Measurements from ENCODE around the gene CFAP68. TPM values are rescaled to one million over a fixed set of nuclear protein-coding genes. Genes with fewer than 3 reads are reported as not detected.

CFAP68 gene
- total RNA-seq, 4 donors from 2014 or later, result 12.7 to 28.8 (median 17.7) TPM

- no peak for DNase-seq
- Histone ChIP-seq H3K27ac (peak overlapping the region; percentile 80 to 96 (median 94)), H3K9me3 (no peaks in the 10 kb centered on the region), H3K36me3 (peaks cover 0 to 12% (median 0%) of the 10 kb centered on the region in 3 donors), H3K27me3 (peaks cover 0 to 16% (median 0%) of the 10 kb centered on the region in 4 donors), H3K4me3 (peak overlapping the region; percentile 8 to 68 (median 50)), H3K4me1 (peaks cover 11 to 60% (median 21%) of the 10 kb centered on the region in 3 donors)
- 51 to 59% methylated on average over 6 to 8 of the region's 9 CpGs for WGBS, 2 donors
- TF ChIP-seq CTCF (IDR thresholded peaks at IDR 0.05), result no peak
- no peak for TF ChIP-seq POLR2A (IDR thresholded peaks at IDR 0.05)
- intact Hi-C loops (cut with DNase I), result no loop called here
These were observed 31.6 kb downstream of the CFAP68 start for GRCh38 chr11:111910676-111911562.

GRCh38 chr11:111911563-111912401, 32.4 kb downstream of the CFAP68 start, which contains the start of gene CRYAB:
Gene CRYAB, minus strand, starts transcription at chr11:111911770. Its CDS starts 46 bp downstream, at chr11:111911724.
- no peak for DNase-seq
- peaks cover 0 to 16% (median 0%) of the 10 kb centered on the region in 4 donors for H3K27me3 ChIP-seq
- peaks cover 0 to 12% (median 0%) of the 10 kb centered on the region in 3 donors for H3K36me3 ChIP-seq
- intact Hi-C loops (cut with DNase I), result no loop called here
- peak within 1 kb of the TSS; percentile 80 to 96 (median 94) for H3K27ac ChIP-seq
- peaks cover 11 to 60% (median 21%) of the 10 kb centered on the region in 3 donors for H3K4me1 ChIP-seq
- no peaks in the 10 kb centered on the region for H3K9me3 ChIP-seq
- 34 to 48% methylated on average over 11 to 17 of the region's 17 CpGs for WGBS, 2 donors
- H3K4me3 ChIP-seq, result peak within 1 kb of the TSS; percentile 27 to 68 (median 50)
- no peak for TF ChIP-seq CTCF (IDR thresholded peaks at IDR 0.05)
- peak in 2 of 4 donors; percentile 48 to 53 for TF ChIP-seq POLR2A (IDR thresholded peaks at IDR 0.05)

- DNase-seq, result no peak
- Histone ChIP-seq H3K36me3 (peaks cover 0 to 12% (median 0%) of the 10 kb centered on the region in 3 donors), H3K4me1 (peaks cover 11 to 60% (median 21%) of the 10 kb centered on the region in 3 donors), H3K27me3 (peaks cover 0 to 16% (median 0%) of the 10 kb centered on the region in 4 donors), H3K4me3 (peak within 1 kb of the TSS; percentile 27 to 68 (median 50)), H3K27ac (peak within 1 kb of the TSS; percentile 80 to 96 (median 94)), H3K9me3 (no peaks in the 10 kb centered on the region)
- no peak for TF ChIP-seq CTCF (IDR thresholded peaks at IDR 0.05)
- no peak for TF ChIP-seq POLR2A (IDR thresholded peaks at IDR 0.05)
- 1 to 18% methylated on average over 4 to 11 of the region's 26 CpGs for WGBS, 2 donors
- intact Hi-C loops (cut with DNase I), result no loop called here
These were observed 33.2 kb downstream of the CFAP68 start, which contains the start of gene HSPB2 for GRCh38 chr11:111912535-111912934. Gene HSPB2, plus strand, starts transcription at chr11:111912734. Its CDS starts 96 bp downstream, at chr11:111912830.

GRCh38 chr11:111913031-111913861, 33.9 kb downstream of the CFAP68 start:
- intact Hi-C loops (cut with DNase I), result no loop called here
- H3K36me3 ChIP-seq, result peaks cover 0 to 6% (median 0%) of the 10 kb centered on the region in 3 donors
- WGBS, 2 donors, result 43 to 45% methylated on average over 11 to 17 of the region's 24 CpGs
- H3K4me1 ChIP-seq, result peaks cover 11 to 62% (median 24%) of the 10 kb centered on the region in 3 donors
- H3K27me3 ChIP-seq, result peaks cover 0 to 16% (median 0%) of the 10 kb centered on the region in 4 donors
- TF ChIP-seq POLR2A (IDR thresholded peaks at IDR 0.05), result no peak
- no peak for TF ChIP-seq CTCF (IDR thresholded peaks at IDR 0.05)
- peak overlapping the region; percentile 27 to 68 (median 50) for H3K4me3 ChIP-seq
- H3K27ac ChIP-seq, result peak overlapping the region; percentile 80 to 96 (median 94)
- no peaks in the 10 kb centered on the region for H3K9me3 ChIP-seq
- DNase-seq, result no peak

Data from esophagus squamous epithelium (tissue), 5 donors.